ENCODE measurements around the gene TPM3.

- TF ChIP-seq, protein P1, sequence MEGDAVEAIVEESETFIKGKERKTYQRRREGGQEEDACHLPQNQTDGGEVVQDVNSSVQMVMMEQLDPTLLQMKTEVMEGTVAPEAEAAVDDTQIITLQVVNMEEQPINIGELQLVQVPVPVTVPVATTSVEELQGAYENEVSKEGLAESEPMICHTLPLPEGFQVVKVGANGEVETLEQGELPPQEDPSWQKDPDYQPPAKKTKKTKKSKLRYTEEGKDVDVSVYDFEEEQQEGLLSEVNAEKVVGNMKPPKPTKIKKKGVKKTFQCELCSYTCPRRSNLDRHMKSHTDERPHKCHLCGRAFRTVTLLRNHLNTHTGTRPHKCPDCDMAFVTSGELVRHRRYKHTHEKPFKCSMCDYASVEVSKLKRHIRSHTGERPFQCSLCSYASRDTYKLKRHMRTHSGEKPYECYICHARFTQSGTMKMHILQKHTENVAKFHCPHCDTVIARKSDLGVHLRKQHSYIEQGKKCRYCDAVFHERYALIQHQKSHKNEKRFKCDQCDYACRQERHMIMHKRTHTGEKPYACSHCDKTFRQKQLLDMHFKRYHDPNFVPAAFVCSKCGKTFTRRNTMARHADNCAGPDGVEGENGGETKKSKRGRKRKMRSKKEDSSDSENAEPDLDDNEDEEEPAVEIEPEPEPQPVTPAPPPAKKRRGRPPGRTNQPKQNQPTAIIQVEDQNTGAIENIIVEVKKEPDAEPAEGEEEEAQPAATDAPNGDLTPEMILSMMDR (IDR thresholded peaks at IDR 0.05) = no peak
- no peak for TF ChIP-seq POLR2A (IDR thresholded peaks at IDR 0.05)
These were observed 31.7 kb upstream of the TPM3 start for GRCh38 chr1:154223621-154224020.
